ENCODE measurements around the gene SULT1E1.
A peak's percentile ranks its signal among the peaks of the same experiment; 100 is the strongest.

Gene SULT1E1

DNA sequence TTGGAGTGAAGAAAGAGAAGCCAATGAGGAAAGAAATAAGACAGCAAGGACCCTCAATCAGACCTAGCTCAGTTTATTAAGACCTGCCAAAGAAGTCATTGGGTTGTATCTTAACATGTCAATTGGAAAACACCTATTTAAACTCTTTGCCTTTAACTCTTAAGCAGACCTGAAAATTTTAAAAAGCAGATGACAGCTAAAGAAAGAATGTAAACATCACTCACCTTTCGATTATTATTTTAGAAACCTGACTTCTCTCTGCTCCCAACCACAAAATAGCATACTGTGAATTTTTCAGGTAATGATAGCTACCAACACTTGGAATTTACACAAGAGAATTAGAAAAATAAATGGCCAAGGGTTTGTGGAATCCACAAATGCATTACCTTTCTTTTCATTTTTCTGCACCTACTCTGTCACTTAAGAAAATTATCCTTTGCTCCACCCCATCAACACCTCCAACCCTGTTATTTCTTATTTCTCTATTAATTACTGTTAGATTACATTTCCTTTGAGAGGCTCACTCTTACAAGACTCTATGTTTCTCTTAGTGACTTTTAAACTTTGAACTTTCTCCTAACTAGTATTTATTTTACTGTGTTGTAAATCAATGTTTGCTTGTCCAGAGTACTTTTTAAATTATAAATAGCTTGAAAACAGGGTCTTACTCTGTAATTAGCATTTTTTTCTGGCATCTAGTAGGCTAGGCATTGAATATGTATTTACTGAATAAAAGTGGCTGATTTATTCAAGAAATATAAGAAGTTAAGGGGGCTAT is 765 bp upstream of the SULT1E1 start:
- no peaks in the 10 kb centered on the region for H3K36me3 Mint-ChIP-seq
- no peak overlapping the region for H3K4me3 Mint-ChIP-seq
- H3K4me1 Mint-ChIP-seq (ENCODE audit: low read depth) = no peaks in the 10 kb centered on the region
- H3K27ac Mint-ChIP-seq = no peak overlapping the region
- no peaks in the 10 kb centered on the region for H3K9me3 Mint-ChIP-seq (ENCODE audit: low read depth)
- H3K27me3 Mint-ChIP-seq = peaks cover 4% of the 10 kb centered on the region

DNA sequence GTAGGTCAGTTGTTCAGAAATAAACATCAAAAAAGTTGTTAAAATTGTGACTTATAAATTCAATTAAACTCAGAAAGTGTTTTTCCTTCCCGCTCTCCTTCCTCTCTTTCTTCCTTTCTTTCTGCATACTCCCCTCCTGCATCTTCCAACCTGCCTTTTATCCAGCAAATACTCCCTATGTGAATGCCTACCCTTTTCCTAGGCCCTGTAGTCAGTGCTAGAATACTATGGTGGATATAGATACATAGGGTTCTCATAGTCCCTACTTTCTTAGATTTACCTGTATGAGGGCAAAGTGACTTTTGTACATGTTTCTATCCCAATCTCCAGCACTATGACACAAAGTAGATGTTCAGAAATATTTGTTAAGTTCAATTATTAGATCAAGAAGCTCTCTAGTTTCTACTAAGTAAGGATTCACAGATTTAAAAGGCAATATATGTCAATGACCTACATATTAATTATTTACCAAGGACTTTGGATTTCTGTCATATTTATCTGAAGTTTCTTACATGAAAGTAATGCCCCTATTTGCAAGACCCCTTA is 732 bp downstream of the SULT1E1 start:
- no peak overlapping the region for H3K27ac Mint-ChIP-seq
- no peaks in the 10 kb centered on the region for H3K9me3 Mint-ChIP-seq (ENCODE audit: low read depth)
- H3K36me3 Mint-ChIP-seq = no peaks in the 10 kb centered on the region
- no peaks in the 10 kb centered on the region for H3K4me1 Mint-ChIP-seq (ENCODE audit: low read depth)
- no peak overlapping the region for H3K4me3 Mint-ChIP-seq
- peaks cover 4% of the 10 kb centered on the region for H3K27me3 Mint-ChIP-seq

DNA sequence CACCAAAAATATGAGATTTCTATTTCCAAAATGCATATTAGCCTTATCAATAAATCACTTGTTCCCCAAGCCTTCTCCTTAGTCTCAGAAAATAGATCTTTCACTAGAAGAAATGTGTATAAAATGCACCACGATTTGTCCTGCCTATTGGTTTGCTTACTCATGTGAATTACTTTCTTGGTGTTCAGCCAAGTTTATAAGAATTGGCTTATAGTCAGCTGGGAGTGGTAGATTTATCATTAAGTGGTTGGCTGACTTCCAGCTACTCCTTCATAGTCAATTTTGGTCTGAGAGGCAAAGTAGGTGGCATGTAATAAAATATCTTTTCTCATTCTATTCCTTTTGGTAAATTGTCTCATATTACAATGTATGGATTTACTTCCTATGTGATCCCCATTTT is 1.3 kb downstream of the SULT1E1 start:
- no peaks in the 10 kb centered on the region for H3K36me3 Mint-ChIP-seq
- H3K27ac Mint-ChIP-seq = no peak overlapping the region
- no peaks in the 10 kb centered on the region for H3K4me1 Mint-ChIP-seq (ENCODE audit: low read depth)
- H3K4me3 Mint-ChIP-seq = no peak overlapping the region
- peaks cover 2% of the 10 kb centered on the region for H3K27me3 Mint-ChIP-seq
- no peaks in the 10 kb centered on the region for H3K9me3 Mint-ChIP-seq (ENCODE audit: low read depth)

DNA sequence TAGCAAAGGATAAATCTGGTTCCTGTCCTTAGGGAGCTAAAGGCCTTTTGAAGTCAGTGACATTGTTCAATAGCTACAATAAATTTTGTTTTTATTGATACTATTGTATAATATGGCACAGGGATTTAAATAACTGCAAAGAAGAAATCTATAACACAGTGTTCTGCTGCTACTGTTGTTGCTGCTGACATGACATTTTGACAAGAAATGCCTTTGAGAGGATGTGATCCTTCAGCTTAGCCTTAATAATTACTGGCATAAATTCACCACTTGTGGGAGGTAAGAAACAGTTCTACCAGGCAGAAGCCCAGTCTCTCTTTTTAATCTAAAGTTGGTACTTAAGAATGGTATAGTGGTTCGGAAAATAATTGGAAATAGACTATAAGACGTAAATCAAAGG is 4.1 kb downstream of the SULT1E1 start:
- Mint-ChIP-seq H3K27me3 (peaks cover 2% of the 10 kb centered on the region), H3K36me3 (no peaks in the 10 kb centered on the region), H3K4me1 (ENCODE audit: low read depth) (no peaks in the 10 kb centered on the region), H3K27ac (no peak overlapping the region), H3K4me3 (no peak overlapping the region), H3K9me3 (ENCODE audit: low read depth) (peaks cover 5% of the 10 kb centered on the region)

DNA sequence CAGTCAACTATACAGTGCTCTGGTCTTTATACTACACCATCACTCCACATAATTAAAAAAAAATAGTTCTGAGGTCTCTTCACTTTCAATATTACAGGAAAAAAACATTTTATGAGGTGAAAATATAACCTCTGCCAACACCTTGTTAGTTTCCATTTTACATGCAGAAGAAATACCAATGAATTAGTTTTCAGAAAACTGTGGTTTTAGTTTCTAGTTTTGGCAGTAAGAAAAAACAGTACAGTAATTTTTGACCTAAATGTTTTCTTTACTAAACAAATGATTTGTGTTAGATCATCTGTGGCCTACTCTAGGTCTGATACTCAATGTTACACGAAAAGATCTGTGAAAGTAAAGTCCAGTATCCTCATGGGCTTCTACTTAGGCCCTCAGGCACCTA is 10.0 kb downstream of the SULT1E1 start:
- H3K36me3 Mint-ChIP-seq = no peaks in the 10 kb centered on the region
- no peaks in the 10 kb centered on the region for H3K27me3 Mint-ChIP-seq
- H3K4me1 Mint-ChIP-seq (ENCODE audit: low read depth) = no peaks in the 10 kb centered on the region
- no peak overlapping the region for H3K27ac Mint-ChIP-seq
- no peak overlapping the region for H3K4me3 Mint-ChIP-seq
- H3K9me3 Mint-ChIP-seq (ENCODE audit: low read depth) = peaks cover 5% of the 10 kb centered on the region

DNA sequence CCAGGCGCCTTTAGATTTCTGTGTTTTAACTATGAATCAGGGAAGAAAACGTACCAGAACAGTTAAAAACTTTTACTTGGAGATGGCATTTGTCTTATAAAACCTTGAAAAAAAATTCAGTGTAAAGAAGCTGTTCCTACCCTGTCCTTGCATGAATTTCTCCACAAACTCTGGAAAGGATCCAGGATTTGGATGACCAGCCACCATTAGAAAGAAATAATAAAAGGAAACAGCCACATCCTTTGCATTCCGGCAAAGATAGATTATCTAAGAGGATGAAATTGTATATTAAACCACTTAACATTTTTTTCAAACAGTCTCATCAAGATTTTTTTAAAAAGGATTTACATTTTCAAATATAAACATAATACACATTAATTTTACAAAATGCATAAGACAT is 10.6 kb downstream of the SULT1E1 start:
- H3K4me3 Mint-ChIP-seq = no peak overlapping the region
- no peak overlapping the region for H3K27ac Mint-ChIP-seq
- no peaks in the 10 kb centered on the region for H3K4me1 Mint-ChIP-seq (ENCODE audit: low read depth)
- H3K27me3 Mint-ChIP-seq = no peaks in the 10 kb centered on the region
- peaks cover 5% of the 10 kb centered on the region for H3K9me3 Mint-ChIP-seq (ENCODE audit: low read depth)
- H3K36me3 Mint-ChIP-seq = no peaks in the 10 kb centered on the region

DNA sequence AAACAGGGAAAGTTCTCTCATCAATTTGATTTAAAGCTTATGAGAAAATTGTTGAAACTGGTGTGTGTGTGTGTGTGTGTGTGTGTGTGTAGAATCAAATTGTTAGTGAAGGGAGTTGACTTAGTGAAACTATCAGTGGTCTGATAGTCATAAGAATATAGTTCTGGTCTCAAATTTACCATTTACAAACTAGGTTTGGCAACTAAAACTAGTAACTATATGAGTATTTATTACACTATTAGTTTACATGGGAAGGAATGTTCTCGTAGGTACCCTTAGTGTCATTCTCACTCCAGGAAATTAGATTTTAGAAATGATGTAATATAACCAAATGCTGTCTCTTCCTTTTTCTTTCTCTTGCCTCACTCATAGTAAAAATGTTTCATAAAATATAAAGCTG is 11.9 kb downstream of the SULT1E1 start:
- Mint-ChIP-seq H3K9me3 (ENCODE audit: low read depth) (peaks cover 5% of the 10 kb centered on the region), H3K27me3 (no peaks in the 10 kb centered on the region)

DNA sequence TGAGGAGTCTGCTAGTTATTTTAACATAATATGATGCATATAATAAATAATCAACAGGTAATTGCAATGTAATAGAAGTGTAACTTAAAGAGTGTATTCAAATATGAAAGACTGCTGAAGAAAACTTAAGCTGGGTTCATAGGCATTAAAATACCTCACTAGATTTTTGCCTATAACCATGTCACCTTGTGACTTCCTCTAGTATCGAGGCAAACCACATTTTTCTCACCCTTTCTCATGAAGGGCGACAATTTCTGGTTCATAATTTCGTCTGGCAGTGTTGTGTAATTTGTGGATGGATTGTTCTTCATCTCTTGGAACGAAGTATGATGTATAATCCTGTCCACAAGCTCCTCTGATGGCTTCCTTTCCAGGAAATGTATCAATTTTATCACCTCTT is 16.0 kb downstream of the SULT1E1 start:
- Mint-ChIP-seq H3K4me1 (ENCODE audit: low read depth) (no peaks in the 10 kb centered on the region), H3K36me3 (peaks cover 2% of the 10 kb centered on the region), H3K9me3 (ENCODE audit: low read depth) (no peaks in the 10 kb centered on the region), H3K27me3 (no peaks in the 10 kb centered on the region), H3K27ac (no peak overlapping the region), H3K4me3 (no peak overlapping the region)

More for the DNA sequence above, 11.9 kb downstream of the SULT1E1 start:
- Mint-ChIP-seq H3K4me3 (no peak overlapping the region), H3K36me3 (peaks cover 2% of the 10 kb centered on the region), H3K4me1 (ENCODE audit: low read depth) (no peaks in the 10 kb centered on the region), H3K27ac (no peak overlapping the region)

DNA sequence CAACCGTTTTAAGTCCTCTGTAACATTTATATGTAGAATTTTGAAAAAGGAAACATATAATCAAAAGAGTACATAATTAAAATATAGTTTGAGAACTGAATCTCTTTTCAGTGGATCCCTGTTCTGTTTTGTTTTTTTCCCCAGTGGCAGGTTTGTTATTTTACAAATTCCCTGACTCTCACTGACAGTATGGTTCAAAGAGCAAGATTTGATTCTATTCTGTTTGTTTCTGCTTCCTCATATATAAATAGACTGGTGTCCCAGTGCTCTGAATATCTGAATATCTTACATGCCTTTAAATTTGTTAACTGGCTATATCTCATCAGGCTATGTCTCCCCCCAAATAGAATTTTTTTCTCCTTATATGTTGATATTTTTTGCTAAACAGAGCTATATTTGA is 16.6 kb downstream of the SULT1E1 start:
- peaks cover 2% of the 10 kb centered on the region for H3K36me3 Mint-ChIP-seq
- no peaks in the 10 kb centered on the region for H3K4me1 Mint-ChIP-seq (ENCODE audit: low read depth)
- H3K4me3 Mint-ChIP-seq = no peak overlapping the region
- H3K27ac Mint-ChIP-seq = no peak overlapping the region
- no peaks in the 10 kb centered on the region for H3K9me3 Mint-ChIP-seq (ENCODE audit: low read depth)
- no peaks in the 10 kb centered on the region for H3K27me3 Mint-ChIP-seq

DNA sequence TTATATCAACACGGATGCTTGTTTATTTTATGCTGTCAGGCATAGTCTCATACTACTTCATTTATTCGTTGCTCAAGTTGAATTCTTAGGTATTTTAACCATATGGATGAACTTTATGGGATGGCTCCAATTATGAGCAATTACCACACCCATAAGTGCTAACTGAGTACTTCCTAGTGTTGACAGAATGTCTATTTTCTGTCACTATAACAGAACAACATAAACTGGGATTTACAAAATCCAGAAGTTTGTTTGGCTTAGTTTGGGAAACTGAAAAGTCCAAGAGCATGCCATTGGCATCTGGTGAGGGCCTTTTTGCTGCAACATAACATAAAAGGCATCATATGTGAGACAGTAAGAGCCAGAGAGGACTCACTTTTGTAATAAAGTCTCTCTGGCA is 21.0 kb downstream of the SULT1E1 start:
- peaks cover 2% of the 10 kb centered on the region for H3K4me1 Mint-ChIP-seq (ENCODE audit: low read depth)
- H3K9me3 Mint-ChIP-seq (ENCODE audit: low read depth) = no peaks in the 10 kb centered on the region
- peaks cover under 1% of the 10 kb centered on the region for H3K36me3 Mint-ChIP-seq
- no peaks in the 10 kb centered on the region for H3K27me3 Mint-ChIP-seq
- no peak overlapping the region for H3K27ac Mint-ChIP-seq
- no peak overlapping the region for H3K4me3 Mint-ChIP-seq

DNA sequence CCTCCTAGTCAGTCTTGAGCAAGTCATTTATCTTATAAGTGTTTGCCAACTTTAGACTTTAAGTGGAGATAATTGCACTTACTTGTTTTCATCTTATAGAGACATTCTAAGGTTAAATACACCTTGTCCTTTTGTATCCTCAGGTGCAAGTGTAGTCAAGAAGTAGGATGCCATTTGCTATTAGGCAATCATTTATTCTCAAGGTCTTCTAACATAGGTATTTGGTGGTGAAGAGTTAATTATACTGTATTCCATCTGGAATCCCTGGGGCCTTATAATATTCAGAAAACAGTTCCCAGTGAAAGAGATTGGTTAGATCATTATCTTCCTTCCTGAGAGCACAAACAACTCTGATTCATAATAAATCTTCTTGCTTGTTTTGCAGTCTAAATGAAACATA is 23.7 kb downstream of the SULT1E1 start:
- H3K27ac Mint-ChIP-seq = no peak overlapping the region
- peaks cover 2% of the 10 kb centered on the region for H3K27me3 Mint-ChIP-seq
- H3K4me1 Mint-ChIP-seq (ENCODE audit: low read depth) = peaks cover 9% of the 10 kb centered on the region
- H3K36me3 Mint-ChIP-seq = no peaks in the 10 kb centered on the region
- no peak overlapping the region for H3K4me3 Mint-ChIP-seq
- H3K9me3 Mint-ChIP-seq (ENCODE audit: low read depth) = no peaks in the 10 kb centered on the region

DNA sequence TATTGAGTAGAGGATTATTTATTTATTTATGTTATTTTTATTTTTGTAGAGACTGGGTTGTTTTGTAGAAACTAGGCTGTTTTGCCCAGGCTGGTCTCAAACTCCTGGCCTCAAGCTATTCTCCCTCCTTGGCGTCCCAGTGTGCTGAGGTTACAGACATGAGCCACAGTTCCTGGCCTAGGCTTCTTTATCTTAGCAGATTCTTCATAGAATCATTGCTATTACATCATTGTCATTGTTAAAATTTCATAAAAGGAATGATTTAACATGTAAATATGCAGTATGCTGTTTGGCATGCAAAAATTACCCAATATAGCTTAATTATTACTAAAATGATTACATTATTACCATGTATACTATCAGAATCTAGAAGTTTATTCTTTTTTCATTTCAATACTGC is 24.2 kb downstream of the SULT1E1 start:
- H3K36me3 Mint-ChIP-seq = no peaks in the 10 kb centered on the region
- H3K27ac Mint-ChIP-seq = no peak overlapping the region
- no peak overlapping the region for H3K4me3 Mint-ChIP-seq
- no peaks in the 10 kb centered on the region for H3K9me3 Mint-ChIP-seq (ENCODE audit: low read depth)
- peaks cover 9% of the 10 kb centered on the region for H3K4me1 Mint-ChIP-seq (ENCODE audit: low read depth)
- H3K27me3 Mint-ChIP-seq = peaks cover 2% of the 10 kb centered on the region

DNA sequence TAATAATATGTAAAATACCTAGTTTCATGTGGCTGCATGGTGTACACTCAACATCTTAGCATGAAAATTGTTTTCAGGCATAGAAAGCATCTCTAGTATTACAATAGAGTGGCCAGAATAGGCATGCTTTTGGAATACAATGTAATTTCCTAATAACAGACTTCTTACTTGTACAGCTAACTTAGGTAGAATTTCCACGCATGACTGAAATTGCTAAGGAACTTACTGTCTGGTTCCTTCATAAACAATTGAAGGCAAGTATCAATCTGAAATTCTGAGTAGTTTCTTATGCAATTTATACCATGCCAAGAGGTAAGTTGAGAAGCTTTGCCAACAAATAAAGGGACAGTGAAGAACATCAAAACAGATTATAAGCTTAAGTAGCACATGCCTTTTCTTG is 26.7 kb downstream of the SULT1E1 start:
- peaks cover 9% of the 10 kb centered on the region for H3K4me1 Mint-ChIP-seq (ENCODE audit: low read depth)
- no peak overlapping the region for H3K4me3 Mint-ChIP-seq
- peaks cover 2% of the 10 kb centered on the region for H3K27me3 Mint-ChIP-seq
- no peaks in the 10 kb centered on the region for H3K36me3 Mint-ChIP-seq
- H3K9me3 Mint-ChIP-seq (ENCODE audit: low read depth) = no peaks in the 10 kb centered on the region
- H3K27ac Mint-ChIP-seq = no peak overlapping the region

DNA sequence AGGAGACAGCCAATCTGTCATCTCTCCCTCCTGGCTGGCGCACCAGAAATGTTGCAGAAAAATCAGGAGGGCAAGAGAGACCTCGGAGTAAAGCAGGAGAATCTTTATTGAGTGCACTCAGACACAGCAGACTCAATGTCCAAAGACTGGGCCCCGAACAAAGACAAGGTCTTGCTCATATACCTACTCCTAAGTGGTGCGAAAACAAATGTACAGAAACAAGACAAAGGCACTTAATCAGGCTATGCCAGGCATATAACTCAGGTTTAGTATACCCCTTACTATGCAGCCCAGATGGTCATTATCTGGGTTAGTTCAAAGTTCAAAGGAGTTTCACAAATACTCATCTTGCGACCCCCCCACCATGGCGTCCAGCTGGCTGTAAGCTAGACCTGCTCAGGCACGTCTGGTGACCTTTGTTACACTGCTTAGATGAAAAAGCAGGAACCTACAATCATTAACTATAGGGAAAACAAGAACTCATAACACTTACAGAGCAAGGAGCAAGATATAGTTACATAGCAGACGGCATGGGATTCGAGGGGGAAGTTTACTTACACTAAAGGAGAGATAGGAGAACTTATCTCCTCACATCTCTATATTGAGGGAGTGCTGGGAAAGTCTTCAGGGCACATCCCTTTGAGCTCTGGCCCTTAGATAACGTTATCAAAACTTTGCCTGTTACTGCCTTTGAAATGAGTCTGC is 27.5 kb downstream of the SULT1E1 start:
- H3K27ac Mint-ChIP-seq = no peak overlapping the region
- peaks cover 2% of the 10 kb centered on the region for H3K27me3 Mint-ChIP-seq
- peaks cover 9% of the 10 kb centered on the region for H3K4me1 Mint-ChIP-seq (ENCODE audit: low read depth)
- H3K9me3 Mint-ChIP-seq (ENCODE audit: low read depth) = no peaks in the 10 kb centered on the region
- no peak overlapping the region for H3K4me3 Mint-ChIP-seq
- H3K36me3 Mint-ChIP-seq = no peaks in the 10 kb centered on the region

DNA sequence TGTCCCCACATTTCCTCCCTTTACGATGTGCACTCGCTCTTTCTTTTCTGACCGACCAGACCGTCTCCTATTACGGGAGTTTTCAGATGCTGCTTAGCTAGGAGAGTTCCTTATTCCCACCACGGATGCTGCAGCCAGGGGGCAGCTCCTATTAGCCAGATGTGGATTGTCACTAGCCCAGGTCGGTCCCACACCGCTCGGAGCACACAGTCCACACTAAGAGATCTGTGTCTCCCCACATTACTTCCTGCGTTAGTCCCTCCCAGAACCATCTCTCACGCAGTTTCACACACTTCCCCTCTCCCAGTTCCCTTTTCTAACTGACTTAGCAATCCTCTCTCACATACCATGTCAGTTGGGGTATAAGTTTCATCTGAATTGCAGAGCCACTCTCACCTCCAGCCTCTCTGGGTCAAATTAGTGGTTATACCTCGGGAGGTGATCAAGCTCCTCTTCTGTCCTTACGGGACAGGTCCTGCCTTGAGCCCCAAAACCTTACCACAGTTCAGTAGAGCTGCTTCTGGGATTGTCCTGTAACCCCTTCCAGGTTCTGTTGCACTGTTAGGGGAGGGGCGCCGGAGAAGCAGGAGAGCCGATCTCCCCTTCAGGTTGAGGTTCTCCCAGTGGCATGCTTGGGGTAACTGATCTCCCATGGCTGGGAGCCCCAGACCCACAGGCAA is 28.2 kb downstream of the SULT1E1 start:
- Mint-ChIP-seq H3K9me3 (ENCODE audit: low read depth) (no peaks in the 10 kb centered on the region), H3K36me3 (no peaks in the 10 kb centered on the region), H3K27ac (peak overlapping the region; percentile 77), H3K27me3 (peaks cover 2% of the 10 kb centered on the region), H3K4me3 (peak overlapping the region; percentile 88), H3K4me1 (ENCODE audit: low read depth) (peaks cover 9% of the 10 kb centered on the region)

Measured in activated naive CD8-positive, alpha-beta T cell (primary cell).